HG03565 (cell line): Measurements from ENCODE around the gene ZCCHC24.

Experiments used
- ATAC-seq: cut with Tn5 transposase; IDR thresholded peaks from one replicate; pipeline ENCODE4 v1.9.1; 2021; ENCODE audit warnings: mild to moderate bottlenecking, moderate library complexity; ENCODE audit not compliant: unreplicated experiment

The ZCCHC24 gene

DNA sequence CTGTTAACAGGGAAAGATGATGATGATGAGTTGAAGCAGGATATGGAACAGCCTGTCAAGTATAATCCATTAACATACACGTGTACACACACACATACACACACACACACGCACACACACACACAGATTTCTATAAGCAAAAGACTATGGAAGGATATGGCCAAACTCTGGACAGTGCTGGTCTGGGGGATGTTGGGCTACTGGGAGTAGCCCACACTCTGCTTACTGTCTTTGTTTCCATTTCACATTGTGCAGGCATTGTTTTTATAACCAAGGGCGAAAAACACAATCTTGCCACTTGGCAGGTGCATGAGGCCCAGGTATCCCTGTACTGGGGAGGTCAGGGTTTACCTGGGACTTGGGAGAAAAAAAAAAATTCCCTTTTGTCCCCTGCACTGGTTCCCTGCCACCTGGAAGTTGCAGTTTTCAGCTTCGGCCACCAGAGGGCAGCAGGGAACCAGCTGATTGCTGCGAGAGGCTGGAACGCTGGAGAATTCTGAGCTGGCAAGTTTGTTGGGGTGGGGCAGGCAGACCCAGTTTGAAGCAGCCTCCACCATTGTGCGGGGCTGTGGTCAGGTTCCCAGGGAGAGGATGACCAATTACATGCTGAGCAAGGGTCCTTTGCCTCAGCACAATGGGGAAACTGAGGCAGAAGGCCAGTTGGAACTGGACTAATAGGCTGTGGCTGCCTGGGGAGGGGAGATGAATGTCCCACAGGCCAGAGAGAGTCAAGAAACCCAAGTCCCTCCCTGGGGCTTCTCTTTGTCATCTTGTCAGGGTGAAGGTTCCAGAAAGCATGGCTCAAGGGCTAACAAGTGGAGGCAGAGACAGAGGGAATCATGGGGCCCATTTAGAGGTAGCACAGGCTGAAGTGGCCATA is 70.9 kb downstream of the ZCCHC24 start:
- ATAC-seq = no peak

DNA sequence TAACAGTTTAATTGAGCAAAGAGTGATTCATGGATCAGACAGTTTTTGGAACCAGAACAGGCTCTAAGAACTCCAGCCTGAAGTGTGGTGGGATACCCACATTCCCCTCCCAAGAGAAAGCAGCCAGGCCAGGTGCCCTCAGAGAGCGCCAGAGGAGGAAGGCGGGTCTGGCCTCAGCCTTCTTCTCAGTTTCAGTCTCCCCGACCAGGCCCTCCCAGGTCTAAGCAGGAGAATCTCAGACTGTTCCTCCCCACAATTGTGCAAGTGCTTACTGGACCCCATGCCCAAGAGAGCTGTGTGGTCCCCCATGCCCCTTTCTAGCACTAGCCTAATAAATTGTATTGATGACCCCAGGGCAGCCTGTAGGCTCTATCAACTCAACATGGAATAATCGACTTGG is 72.6 kb downstream of the ZCCHC24 start:
- ATAC-seq = no peak

DNA sequence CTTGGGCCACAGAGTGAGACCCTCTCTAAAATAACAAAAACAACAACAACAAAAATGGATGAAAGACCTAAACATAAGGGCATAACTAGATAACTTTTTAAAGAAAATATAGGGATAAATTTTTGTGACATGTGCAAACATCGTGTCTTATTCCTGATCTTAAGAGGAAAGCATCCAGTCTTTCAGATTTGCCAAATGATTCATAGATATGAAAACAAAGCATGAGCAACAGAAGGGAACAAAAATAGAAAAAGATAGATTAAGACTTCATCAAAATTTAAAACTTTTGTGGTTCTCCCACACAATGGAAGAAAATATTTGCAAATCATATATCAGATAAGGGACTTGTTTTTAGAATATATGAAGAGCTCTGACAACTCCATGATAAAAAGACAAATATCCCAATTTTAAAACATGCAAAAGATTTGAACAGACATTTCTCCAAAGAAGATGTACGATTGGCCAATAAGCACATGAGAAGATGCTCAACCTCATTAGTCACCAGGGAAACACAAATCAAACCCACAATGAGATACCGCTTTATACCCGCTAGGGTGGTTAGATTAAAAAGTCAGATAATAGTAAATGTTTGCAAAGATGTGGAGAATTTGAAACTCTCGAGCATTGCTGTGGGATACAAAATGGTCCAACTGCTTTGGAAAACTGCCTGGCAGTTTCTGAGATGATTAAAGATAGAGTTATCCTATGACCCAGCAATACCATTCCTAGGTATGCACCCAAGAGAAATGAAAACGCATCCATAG is 77.8 kb downstream of the ZCCHC24 start:
- ATAC-seq = no peak

DNA sequence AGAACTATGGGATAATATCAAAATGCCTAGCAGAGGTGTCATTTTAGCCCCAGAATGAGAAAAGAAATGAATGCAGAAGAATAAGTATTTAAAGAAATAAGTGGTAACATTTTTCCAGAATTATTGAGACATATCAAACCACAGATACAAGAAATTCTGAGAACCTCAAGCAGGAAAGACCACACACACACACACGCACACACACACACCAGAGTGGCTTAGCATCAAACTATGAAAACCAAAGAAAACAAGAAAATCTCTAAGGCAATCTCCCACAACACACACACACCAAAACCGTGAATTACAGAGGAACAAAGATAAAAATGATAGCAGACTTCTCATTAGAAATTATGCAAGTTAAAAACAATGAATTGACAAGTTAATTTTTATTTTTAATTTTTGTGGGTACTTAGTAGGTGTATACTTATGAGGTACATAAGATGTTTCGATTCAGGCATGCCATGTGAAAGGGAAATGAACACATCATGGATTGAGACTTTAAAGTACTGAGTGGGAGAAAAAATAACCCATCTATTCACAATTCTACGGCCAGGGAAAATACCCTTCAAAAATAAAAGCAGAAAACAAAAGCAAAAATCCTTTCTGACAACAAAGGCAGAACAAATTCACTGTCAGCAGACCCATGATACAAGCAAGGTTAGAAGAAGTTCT is 83.6 kb downstream of the ZCCHC24 start:
- ATAC-seq = no peak

DNA sequence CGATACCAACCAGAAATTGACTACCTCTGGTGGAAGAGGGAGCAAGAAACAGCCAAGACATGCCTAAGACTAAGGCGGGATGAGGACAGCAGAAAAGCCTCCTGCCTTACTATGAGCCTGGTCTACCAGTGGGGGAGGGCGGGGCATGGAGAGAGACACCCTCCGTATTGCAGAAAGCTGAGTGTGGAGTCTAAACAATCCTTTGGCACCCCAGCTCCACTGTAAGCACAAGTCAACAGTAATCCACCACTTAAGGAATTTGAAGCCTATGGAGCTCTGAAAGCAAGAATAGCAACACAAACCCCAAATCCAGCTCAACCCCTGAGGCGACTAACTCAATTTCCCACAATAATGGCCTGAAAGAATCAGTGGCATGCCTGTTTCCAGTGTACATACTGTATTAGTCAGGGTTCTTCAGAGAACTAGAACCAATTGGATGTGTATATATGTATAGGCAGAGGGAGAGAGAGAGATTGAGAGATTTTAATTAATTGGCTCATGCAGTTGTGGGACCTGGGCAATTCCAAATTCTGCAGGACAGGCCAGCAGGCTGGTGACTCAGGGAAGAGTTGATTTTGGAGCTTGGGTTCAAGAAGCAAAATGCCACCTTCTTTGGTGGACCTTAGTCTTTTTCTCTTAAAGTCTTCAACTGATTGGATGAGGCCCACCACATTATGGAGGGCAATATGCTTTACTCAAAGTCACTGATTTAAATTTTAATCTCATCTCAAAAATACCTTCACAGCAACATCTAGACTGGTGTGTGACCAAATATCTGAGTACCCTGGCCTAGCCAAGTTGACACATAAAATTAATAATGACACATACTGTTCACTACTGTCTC is 84.7 kb downstream of the ZCCHC24 start:
- ATAC-seq = no peak

DNA sequence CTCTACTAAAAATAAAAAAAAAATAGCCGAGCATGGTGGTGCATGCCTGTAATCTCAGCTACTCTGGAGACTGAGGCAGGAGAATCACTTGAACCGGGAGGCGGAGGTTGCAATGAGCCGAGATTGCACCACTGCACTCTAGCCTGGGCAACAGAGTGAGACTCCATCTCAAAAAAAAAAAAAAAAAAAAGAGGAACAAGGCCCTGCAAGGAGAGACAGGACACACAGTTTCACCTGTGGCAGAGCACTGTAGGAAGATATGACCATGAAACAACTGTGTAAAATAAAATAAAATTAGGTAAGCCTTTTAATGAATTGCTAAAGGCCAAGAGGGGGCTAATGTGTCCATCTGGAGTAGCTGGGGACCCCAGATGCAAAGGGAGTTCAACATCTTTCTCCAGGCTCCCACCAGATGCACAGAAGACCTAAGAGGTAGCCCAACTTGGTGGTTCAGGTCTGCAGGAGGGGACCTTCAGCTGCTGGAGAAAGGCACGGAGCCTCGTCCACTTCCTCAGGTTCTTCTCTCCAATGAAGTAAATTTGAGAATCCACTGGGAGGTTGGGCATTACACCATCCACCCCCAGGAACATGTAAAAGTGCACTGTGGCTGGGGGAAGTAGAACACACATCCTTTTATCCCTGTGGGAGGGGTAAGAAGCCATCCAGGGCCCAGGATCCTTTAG is 85.5 kb downstream of the ZCCHC24 start:
- ATAC-seq = no peak

DNA sequence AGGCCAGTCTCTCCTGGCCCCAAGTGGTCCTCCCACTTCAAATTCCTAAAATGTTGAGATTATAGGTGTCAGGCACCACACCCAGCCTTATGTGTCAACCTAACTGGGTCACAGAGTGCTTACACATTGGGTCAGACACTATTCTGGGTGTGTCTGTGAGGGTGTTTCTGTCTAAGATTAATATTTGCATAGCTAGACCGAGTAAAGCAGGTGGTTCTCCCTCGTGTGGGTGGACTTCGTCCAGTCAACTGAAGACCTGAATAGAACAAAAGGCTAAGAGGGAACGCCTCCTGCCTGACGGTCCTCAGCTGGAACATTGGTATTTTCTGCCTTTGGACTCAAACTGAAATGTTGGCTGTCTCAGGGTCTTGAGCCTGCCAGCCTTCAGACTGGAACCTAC is 86.6 kb downstream of the ZCCHC24 start:
- ATAC-seq = no peak

DNA sequence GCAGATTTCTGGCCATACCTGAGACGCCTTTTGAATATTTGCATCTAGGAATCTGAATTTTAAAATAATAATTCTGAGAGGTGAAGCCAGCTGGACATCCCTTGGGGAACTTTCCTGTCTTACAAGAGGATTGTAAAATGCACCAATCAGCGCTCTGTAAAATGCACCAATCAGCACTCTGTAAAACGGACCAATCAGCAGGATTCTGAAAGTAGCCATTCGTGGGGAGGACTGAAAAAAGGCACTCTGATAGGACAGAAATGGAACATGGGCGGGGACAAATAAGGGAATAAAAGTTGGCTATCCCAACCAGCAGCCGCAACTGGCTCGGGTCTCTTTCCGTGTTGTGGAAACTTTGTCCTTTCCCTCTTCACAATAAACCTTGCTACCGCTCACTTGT is 88.2 kb downstream of the ZCCHC24 start:
- no peak for ATAC-seq

DNA sequence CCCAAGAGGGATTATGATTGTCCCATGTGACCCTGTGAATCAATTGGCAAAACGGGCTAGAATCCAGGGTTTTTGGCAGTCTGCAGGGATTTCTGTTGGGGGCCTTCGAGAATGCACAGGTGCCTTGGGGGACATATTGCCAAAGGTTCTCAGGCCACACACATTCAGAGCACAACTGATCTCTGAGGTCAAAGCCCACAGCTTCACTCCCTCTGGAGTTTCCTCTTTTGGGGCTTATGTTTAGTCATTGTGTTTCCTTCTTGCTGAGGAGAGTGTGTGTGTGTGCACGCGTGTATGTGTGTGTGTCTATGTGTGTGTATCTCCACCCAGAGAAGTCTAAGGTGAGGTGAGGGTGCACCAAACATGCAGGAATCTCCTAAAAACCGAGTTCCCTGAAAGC is 89.3 kb downstream of the ZCCHC24 start:
- ATAC-seq = no peak

DNA sequence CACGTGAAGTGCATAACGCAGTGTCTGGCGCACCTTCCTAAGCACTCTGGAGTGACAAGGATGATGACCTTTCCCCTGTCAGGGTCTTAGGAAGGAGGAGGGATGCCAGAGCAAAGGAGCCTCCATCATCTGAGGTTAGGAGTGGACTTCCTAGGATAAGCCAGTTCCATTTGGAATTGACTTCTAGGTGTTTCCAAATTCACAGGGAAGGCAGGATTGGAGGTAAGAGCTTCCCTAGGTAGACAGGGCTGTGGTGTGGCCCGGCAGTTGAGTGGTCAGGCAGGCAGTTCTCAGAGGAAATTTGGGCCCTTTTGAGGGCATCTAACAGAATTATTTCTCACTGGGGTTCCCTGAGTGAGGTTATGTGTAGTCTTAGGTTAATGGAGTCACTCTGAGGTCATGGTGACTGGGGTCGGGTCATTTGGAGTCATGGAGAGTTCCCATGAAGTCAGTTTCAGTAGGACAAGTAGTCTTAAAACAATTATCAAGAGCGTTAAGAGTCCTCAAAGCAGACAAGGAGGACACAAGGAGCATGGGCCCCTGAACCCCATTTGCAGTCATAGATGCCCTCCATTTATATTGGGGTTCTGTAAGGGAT is 89.9 kb downstream of the ZCCHC24 start:
- no peak for ATAC-seq

DNA sequence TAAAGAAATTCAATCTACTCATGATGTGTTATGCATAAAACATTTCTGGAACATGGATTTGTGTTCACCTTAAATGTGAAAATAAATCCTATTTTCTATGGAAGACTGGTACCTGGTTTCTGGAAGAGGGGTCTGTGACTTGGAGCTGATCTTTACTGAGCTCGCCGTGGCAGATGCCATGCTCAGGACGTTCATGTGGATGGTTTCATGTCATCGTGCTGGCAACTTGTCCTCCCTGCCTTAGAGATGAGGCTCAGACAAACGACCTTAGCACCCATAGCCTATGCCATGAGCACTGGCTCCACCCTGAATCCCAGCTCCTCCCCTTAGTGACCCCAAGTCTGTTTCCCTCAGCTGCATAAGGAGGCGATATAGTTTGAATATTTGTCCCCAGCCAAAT is 90.8 kb downstream of the ZCCHC24 start:
- no peak for ATAC-seq

DNA sequence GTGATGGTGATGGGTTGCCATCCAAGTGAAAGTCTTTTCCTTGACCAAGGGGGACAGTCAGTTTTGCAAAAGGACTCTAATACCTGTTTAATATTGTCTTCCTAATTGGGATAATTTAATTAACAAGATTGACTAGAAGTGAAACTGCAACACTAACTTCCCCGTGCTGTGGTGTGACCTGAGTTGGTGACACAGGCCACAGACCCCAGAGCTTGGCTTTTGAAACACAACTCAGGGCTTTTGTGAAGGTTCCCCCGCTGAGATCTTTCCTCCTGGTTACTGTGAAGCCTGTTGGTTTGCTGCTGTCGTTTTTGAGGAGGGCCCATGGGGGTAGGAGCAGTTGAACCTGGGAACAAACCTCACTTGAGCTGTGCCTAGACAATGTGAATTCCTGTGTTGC is 91.3 kb downstream of the ZCCHC24 start:
- ATAC-seq = no peak

DNA sequence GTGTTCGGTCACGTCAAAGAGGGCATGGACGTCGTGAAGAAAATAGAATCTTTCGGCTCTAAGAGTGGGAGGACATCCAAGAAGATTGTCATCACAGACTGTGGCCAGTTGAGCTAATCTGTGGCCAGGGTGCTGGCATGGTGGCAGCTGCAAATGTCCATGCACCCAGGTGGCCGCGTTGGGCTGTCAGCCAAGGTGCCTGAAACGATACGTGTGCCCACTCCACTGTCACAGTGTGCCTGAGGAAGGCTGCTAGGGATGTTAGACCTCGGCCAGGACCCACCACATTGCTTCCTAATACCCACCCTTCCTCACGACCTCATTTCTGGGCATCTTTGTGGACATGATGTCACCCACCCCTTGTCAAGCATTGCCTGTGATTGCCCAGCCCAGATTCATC is 91.7 kb downstream of the ZCCHC24 start:
- ATAC-seq = no peak

DNA sequence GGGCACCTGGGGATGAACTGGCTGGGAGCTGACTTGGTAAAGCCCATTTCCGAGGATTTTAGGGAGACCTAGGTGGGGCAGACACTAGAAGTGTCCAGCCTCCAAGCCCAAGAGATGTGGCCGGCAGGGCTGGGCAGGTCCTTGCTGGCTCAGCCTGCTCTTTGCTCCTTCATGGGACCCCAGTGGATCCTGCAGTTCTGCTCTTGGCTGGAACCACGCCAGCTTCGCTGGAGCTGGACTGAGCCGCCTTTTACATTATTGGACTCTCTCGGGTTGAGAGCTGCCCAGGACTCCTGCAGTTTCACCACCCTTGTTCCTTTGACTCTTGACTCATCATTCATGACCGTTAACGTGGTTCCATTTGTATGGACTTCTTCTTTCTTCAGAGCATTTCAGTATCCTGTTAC is 92.4 kb downstream of the ZCCHC24 start:
- ATAC-seq = no peak

DNA sequence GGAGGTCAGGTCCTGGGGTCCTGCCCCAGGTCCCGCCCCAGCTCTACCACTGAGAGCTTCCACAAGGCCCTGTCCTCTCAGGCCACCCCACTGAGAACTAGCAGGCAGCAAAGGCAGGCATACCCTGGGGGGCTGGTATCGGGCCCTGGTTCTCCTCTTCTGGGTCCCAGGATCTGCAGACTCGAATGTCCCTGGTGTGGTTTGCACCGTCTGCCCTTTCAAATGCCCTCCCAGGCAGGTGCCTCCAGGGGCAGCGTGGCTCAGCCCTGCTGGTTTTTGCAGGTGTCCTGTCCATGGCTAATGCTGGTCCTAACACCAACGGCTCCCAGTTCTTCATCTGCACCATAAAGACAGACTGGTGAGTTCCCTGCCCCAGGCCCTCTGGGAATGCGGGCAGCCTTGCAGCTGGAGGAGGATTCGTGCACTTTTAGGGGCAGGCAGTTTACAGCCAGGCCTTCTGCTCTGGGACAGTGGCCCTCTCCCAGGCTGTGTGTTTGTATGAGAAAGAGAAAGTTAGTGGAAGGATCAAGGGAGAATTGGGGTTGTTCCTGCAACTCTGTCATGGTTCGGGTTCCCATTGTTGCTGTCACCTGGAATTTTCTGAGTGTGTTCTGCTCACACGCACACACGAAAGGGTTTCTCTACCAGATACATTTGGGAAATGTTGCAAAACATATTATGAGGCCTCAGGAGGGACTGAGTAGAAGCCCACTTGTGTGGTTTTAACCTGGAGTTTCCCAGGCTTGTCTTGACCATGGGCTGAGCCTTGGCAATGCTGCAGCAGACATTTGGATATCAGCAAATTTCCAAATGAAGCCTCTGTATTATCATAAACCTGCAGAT is 93.2 kb downstream of the ZCCHC24 start:
- no peak for ATAC-seq

DNA sequence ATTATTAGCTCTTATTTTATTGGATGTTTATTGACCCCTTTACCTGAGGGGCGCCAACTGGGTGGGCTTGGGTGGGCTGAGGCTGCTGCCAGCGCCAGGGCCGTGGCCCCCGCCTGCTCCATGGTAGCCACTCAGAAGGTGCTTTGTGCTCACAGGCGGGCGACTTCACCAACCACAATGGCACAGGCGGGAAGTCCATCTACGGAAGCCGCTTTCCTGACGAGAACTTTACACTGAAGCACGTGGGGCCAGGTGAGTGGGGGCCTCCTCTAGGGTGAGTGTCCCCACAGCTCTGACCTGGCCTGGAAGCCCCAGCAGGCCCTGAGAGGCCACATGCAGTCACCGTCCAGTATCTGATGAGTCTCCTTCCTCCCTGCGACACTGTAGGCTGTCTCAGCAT is 94.1 kb downstream of the ZCCHC24 start:
- ATAC-seq = no peak

DNA sequence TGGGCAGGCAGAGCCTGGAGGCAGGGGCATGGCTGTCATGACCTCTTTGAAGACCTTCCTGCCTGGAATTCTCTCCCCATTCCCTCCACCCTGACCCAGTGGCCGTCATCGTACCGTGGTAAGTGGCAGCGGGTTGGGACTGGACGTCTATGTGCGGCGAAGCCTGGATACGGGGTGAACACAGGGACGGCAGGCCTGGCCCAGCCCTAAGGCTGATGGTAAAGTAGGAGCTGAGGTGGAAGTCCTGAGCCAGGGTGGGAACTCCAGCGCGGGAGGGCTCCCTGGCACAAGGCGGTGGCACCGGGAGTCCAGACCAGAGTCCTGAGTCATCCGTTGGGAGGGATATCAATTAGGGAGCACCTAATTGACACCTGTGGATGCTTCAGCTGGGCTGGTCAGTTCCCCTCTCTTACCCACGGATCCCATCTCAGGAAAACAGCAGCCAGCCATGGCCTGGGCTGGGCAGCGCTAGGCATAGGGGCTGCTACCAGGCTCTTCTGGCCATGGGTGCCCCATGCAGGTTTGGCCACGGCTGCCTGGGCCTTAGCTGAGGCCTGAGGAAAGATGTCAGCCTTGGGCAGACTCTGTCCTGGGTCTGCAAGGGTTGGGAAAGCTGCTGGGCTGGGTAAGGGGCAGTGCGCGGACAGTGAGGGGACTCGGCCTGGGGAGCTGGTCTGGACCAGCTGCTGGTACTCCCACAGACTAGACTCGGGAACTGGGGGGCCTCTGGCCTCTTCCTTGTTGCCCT is 94.8 kb downstream of the ZCCHC24 start:
- ATAC-seq = no peak

DNA sequence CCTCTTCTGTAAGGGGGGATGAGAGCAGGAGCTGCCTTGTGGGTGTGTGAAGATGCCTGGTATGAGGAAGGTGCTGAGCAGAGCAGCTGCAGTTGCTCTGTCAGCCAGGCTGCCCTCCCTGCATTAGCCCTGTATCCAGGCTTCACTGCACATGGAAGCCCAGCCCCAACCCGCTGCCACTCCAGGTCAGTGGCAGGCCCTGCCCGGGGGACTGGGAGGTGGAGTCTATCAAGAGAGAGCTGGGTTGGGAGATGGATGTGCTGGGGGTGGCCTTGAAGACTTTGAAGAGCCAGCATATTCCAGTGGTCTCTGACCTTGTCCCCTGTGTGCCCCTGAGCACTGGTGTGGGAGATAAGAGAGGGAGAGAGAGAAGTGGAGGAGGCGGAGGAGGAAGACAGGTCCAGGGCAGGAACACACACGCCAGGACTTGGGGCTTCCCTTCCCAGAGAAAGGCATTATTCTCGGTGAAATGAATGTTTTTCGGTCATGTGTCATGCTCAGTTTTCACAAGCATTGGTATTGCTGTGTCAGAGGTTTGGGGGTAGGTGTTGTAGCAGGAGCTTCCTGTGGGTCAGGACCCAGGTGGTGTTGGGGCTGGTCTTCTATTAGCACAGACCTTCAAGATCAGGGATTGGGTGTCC is 95.5 kb downstream of the ZCCHC24 start:
- ATAC-seq = no peak
